H1 (cell line): ENCODE measurements around the gene TRPC4. TPM values are rescaled to one million over a fixed set of nuclear protein-coding genes. Genes with fewer than 3 reads are reported as not detected.

Experiments
- CTCF ChIA-PET: fragments of 300-600 bp; sonication (Branson Sonifier 250); formaldehyde crosslinking; loops from one replicate; lab custom pipeline; 2021; ENCODE audit not compliant: partially characterized antibody; lab: Charles Lee
- POLR2A ChIA-PET: fragments of 300-600 bp; sonication (Branson Sonifier 250); formaldehyde crosslinking; loops from one replicate; lab custom pipeline; 2021; ENCODE audit warnings: inconsistent platforms; ENCODE audit not compliant: partially characterized antibody; lab: Charles Lee
- DNase-seq, 2 experiments: peaks; one replicate each; pipeline versions ENCODE4 v3.0.0 to v3.0.0-alpha.2; 2010 to 2022; ENCODE audit warnings: low spot score in 2 of 2, low read depth in 1 of 2, mixed read lengths in 1 of 2
- FAIRE-seq: peaks from 2 replicates; lab custom pipeline; 2011; peaks lifted over from hg19 to GRCh38; lab: Jason Lieb, UNC
- H2AFZ ChIP-seq: 2 replicates; pipeline ENCODE4 v1.8.1; 2012; ENCODE audit warnings: low read length, inconsistent platforms
- H2AK5ac ChIP-seq: 2 replicates; pipeline ENCODE4 v1.6.1; 2013; ENCODE audit warnings: low read depth, low read length
- H2BK120ac ChIP-seq: replicated peaks from 2 replicates; pipeline ENCODE3; 2013; ENCODE audit warnings: low read depth, low read length, inconsistent platforms
- H2BK12ac ChIP-seq: 2 replicates; pipeline ENCODE4 v1.6.1; 2013; ENCODE audit warnings: low read depth, low read length
- H2BK15ac ChIP-seq: 2 replicates; pipeline ENCODE4 v1.6.1; 2013; ENCODE audit warnings: low read length
- H2BK20ac ChIP-seq: 2 replicates; pipeline ENCODE4 v1.6.1; 2013; ENCODE audit warnings: low read length
- H2BK5ac ChIP-seq: 2 replicates; pipeline ENCODE4 v1.6.1; 2013; ENCODE audit warnings: low read depth, low read length
- H3K14ac ChIP-seq: 2 replicates; pipeline ENCODE4 v1.6.1; 2013; ENCODE audit warnings: inconsistent platforms; ENCODE audit not compliant: insufficient read length
- H3K18ac ChIP-seq: 2 replicates; pipeline ENCODE4 v1.6.1; 2013; ENCODE audit warnings: low read length; ENCODE audit errors: extremely low read depth
- H3K23ac ChIP-seq: 2 replicates; pipeline ENCODE4 v1.6.1; 2013; ENCODE audit warnings: inconsistent platforms; ENCODE audit not compliant: insufficient read length
- H3K23me2 ChIP-seq: 2 replicates; pipeline ENCODE4 v1.6.1; 2013; ENCODE audit warnings: low read depth, low read length
- H3K27ac ChIP-seq: 2 replicates; pipeline ENCODE4 v1.6.1; 2011; ENCODE audit warnings: low read depth, low read length, inconsistent platforms
- H3K27me3 ChIP-seq, 4 experiments: replicated peaks in 1 of 4; 1 replicate in 1 of 4; 2 replicates in 3 of 4; pipeline versions ENCODE4 v1.6.1 to v1.8.1; 2011 to 2013; ENCODE audit warnings: low read length in 3 of 4, mild to moderate bottlenecking in 3 of 4, inconsistent platforms in 2 of 4, mixed read lengths in 2 of 4, moderate library complexity in 1 of 4; ENCODE audit not compliant: control insufficient read depth in 3 of 4, insufficient read depth in 3 of 4; ENCODE audit errors: extremely low read depth in 1 of 4
- H3K36me3 ChIP-seq, 4 experiments: 2 replicates each; pipeline versions ENCODE4 v1.6.1 to v1.8.1; 2011 to 2013; ENCODE audit warnings: mild to moderate bottlenecking in 4 of 4, low read length in 3 of 4, moderate library complexity in 2 of 4, control low read depth in 1 of 4, inconsistent platforms in 1 of 4; ENCODE audit not compliant: insufficient read depth in 4 of 4, control insufficient read depth in 2 of 4
- H3K4ac ChIP-seq: replicated peaks from 2 replicates; pipeline ENCODE3; 2013; ENCODE audit warnings: low read length, low read depth, mixed read lengths, inconsistent platforms; ENCODE audit not compliant: insufficient read length
- H3K4me1 ChIP-seq, 4 experiments: replicated peaks in 1 of 4; 1 replicate in 1 of 4; 2 replicates in 3 of 4; pipeline versions ENCODE4 v1.6.1 to v1.8.1; 2011 to 2013; ENCODE audit warnings: low read length in 3 of 4, inconsistent platforms in 2 of 4, mixed read lengths in 1 of 4; ENCODE audit not compliant: insufficient read depth in 4 of 4, control insufficient read depth in 3 of 4
- H3K4me2 ChIP-seq, 2 experiments: 2 replicates each; pipeline versions ENCODE4 v1.6.1 to v1.8.1; 2011 to 2013; ENCODE audit warnings: low read depth in 2 of 2, low read length in 2 of 2, control low read depth in 1 of 2, inconsistent platforms in 1 of 2, mild to moderate bottlenecking in 1 of 2; ENCODE audit not compliant: insufficient read depth in 1 of 2
- H3K4me3 ChIP-seq, 4 experiments: fragments of 200-600, 300-600 bp in 1 of 4; sonication (generic), shearing (Covaris generic), sonication (Bioruptor Twin) in 1 of 4; 2 replicates each; pipeline versions ENCODE4 v1.5.1 to v1.8.1; 2011 to 2016; ENCODE audit warnings: low read length in 4 of 4, low read depth in 3 of 4, control low read depth in 2 of 4, inconsistent platforms in 2 of 4, mild to moderate bottlenecking in 2 of 4, mixed read lengths in 1 of 4, moderate library complexity in 1 of 4; ENCODE audit not compliant: insufficient read depth in 2 of 4; ENCODE audit errors: extremely low read depth in 1 of 4
- H3K56ac ChIP-seq: replicated peaks from 2 replicates; pipeline ENCODE3; 2013; ENCODE audit warnings: low read depth, mild to moderate bottlenecking, mixed read lengths, low read length, inconsistent platforms; ENCODE audit not compliant: insufficient read length
- H3K79me1 ChIP-seq: 2 replicates; pipeline ENCODE4 v1.6.1; 2013; ENCODE audit warnings: low read depth, low read length, control low read depth
- H3K79me2 ChIP-seq, 2 experiments: 2 replicates each; pipeline versions ENCODE4 v1.6.1 to v1.8.1; 2012 to 2013; ENCODE audit warnings: low read length in 2 of 2, mild to moderate bottlenecking in 2 of 2, inconsistent platforms in 1 of 2; ENCODE audit not compliant: insufficient read depth in 2 of 2, control insufficient read depth in 1 of 2
- H3K9ac ChIP-seq, 4 experiments: replicated peaks in 1 of 4; 1 replicate in 1 of 4; 2 replicates in 3 of 4; pipeline versions ENCODE4 v1.6.1 to v1.8.1; 2011 to 2013; ENCODE audit warnings: low read depth in 3 of 4, low read length in 3 of 4, control low read depth in 2 of 4, mild to moderate bottlenecking in 2 of 4, moderate library complexity in 2 of 4, inconsistent platforms in 1 of 4; ENCODE audit errors: extremely low read depth in 1 of 4
- H3K9me3 ChIP-seq, 2 experiments: 2 replicates each; pipeline versions ENCODE4 v1.6.1 to v1.8.1; 2012 to 2013; ENCODE audit warnings: mild to moderate bottlenecking in 2 of 2, moderate library complexity in 2 of 2, control low read depth in 1 of 2, inconsistent platforms in 1 of 2, low read depth in 1 of 2, low read length in 1 of 2, mixed read lengths in 1 of 2; ENCODE audit not compliant: insufficient read depth in 2 of 2
- H4K20me1 ChIP-seq, 2 experiments: replicated peaks in 1 of 2; 2 replicates each; pipeline versions ENCODE3 to v1.8.1; 2011 to 2013; ENCODE audit warnings: inconsistent platforms in 2 of 2, low read length in 2 of 2, mild to moderate bottlenecking in 1 of 2; ENCODE audit not compliant: insufficient read depth in 2 of 2, control insufficient read depth in 1 of 2
- H4K5ac ChIP-seq: 2 replicates; pipeline ENCODE4 v1.6.1; 2013; ENCODE audit warnings: low read length, low read depth, mixed read lengths, inconsistent platforms; ENCODE audit not compliant: insufficient read length
- H4K8ac ChIP-seq: 2 replicates; pipeline ENCODE4 v1.8.0; 2013; ENCODE audit warnings: mild to moderate bottlenecking, moderate library complexity, low read length, inconsistent platforms; ENCODE audit not compliant: insufficient read depth; ENCODE audit errors: extremely low read depth
- H4K91ac ChIP-seq: replicated peaks from 2 replicates; pipeline ENCODE3; 2013; ENCODE audit warnings: low read length, mixed read lengths, inconsistent platforms; ENCODE audit not compliant: insufficient read length
- CHD2 ChIP-seq: IDR thresholded peaks from 2 replicates; pipeline ENCODE4 v1.6.1; 2012; ENCODE audit warnings: low read length, improper control_type of control experiment
- RAD21 ChIP-seq, 2 experiments: IDR thresholded peaks in 1 of 2; conservative IDR thresholded peaks in 1 of 2; 2 replicates each; pipeline ENCODE4 v1.6.1; 2011; ENCODE audit warnings: low read depth in 2 of 2, low read length in 2 of 2, improper control_type of control experiment in 1 of 2, inconsistent platforms in 1 of 2, mild to moderate bottlenecking in 1 of 2, moderate library complexity in 1 of 2
- WGBS, 2 experiments: shearing (Covaris generic) in 1 of 2; methylation state at CpG; one replicate each; pipeline versions ENCODE4 v1.1.6 to v1.1.7; 2013 to 2015; ENCODE audit warnings: low lambda C conversion rate in 2 of 2, mixed read lengths in 2 of 2, inconsistent platforms in 1 of 2, low coverage in 1 of 2, missing lambda C conversion rate in 1 of 2; ENCODE audit not compliant: insufficient replicate concordance in 2 of 2, insufficient coverage in 1 of 2, insufficient read length in 1 of 2; ENCODE audit errors: extremely low coverage in 1 of 2, missing lambda C conversion rate in 1 of 2; 5-methylcytosine and 5-hydroxymethylcytosine counted together
- polyA plus RNA-seq, 7 experiments: library from polyadenylated mRNA; depleted of rRNA in 3 of 7; stranded (reverse) in 5 of 7; unstranded in 2 of 7; fragments of >200 nt in 5 of 7; fragments of 200-250 nt in 2 of 7; gene quantifications; 1 replicate in 5 of 7; 2 replicates in 1 of 7; 4 replicates in 1 of 7; pipeline versions ENCODE4 v1.2.1 to v1.2.3, GENCODE V29; 2011 to 2013; ENCODE audit warnings: missing spikeins in 2 of 7, mixed read lengths in 2 of 7
- total RNA-seq: library from RNA; stranded (reverse); fragmentation: NEBNext Ultra II Directional; extraction: Animal tissue kit (Norgen Biotek cat#: 25700); gene quantifications from 2 replicates; pipeline ENCODE4 v1.2.1, GENCODE V29; 2021
- TF ChIP-seq, protein P1 (sequence below), 3 experiments: IDR thresholded peaks; 1 replicate in 2 of 3; 2 replicates in 1 of 3; pipeline versions ENCODE4 v1.5.1 to v1.6.1; 2011; ENCODE audit warnings: low read length in 3 of 3, mild to moderate bottlenecking in 3 of 3, inconsistent platforms in 2 of 3, low read depth in 1 of 3, moderate library complexity in 1 of 3; ENCODE audit not compliant: insufficient read depth in 1 of 3; ENCODE audit errors: control extremely low read depth in 1 of 3

The TRPC4 gene
- total and polyA plus RNA-seq, 2 of the 8 experiments (the other 6 are each of a cell fraction or from before 2014, with no cell fraction given), result 12.3 to 14.7 TPM

DNA sequence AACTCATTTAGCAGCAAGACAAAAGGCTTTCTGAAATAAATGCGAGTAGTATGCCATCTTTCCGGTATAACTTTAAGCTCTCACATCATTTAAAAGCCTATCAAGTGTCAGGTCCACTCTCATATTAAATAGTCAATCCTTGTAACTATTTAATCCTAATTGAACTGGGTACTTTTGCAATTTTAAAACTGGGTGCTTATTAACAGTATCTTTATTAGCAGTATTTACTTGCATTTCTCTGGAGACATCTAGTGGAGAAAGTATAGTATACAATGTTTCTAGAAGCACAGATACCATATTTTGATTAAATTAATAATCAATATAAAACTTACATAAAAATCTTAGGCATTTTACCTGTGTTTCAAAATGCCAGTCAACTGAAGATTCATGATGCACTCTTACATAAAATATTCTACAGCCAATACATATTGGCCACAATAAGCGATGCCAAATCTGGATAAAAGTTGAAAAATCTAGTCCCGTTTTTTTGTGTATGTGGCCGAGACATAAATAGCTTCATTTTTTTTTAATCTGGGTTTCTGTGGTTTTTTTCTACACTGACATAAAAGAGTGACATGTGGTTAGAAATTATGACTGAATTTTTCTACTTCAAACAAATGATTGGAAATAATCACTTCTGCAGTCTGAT, 266.7 kb downstream of the TRPC4 start:
- Histone ChIP-seq H3K4me3 (no peak overlapping the region), H3K14ac (no peak overlapping the region), H3K79me1 (no peaks in the 10 kb centered on the region), H3K4ac (no peak overlapping the region), H4K20me1 (no peaks in the 10 kb centered on the region), H2AK5ac (no peak overlapping the region), H2BK15ac (no peak overlapping the region), H4K91ac (no peak overlapping the region), H3K79me2 (no peaks in the 10 kb centered on the region), H4K5ac (no peak overlapping the region), H3K4me2 (no peak overlapping the region), H3K56ac (no peak overlapping the region), H3K4me1 (peaks cover 0 to 3% (median 1%) of the 10 kb centered on the region in 4 experiments; a peak in 2 of 7 replicates), H2BK120ac (no peak overlapping the region), H3K23me2 (no peaks in the 10 kb centered on the region), H3K9me3 (no peaks in the 10 kb centered on the region), H3K36me3 (no peaks in the 10 kb centered on the region), H2BK20ac (no peak overlapping the region), H2BK12ac (no peak overlapping the region)
- CTCF ChIA-PET, result interaction anchor here (0.6 to 2.1 kb wide), 17 partner anchors 8 to 535 kb away, joined by 3 to 8 read pairs (median 4); no protein-coding TSS in a partner anchor
- DNase-seq (no peak), FAIRE-seq (no peak)
- 83% methylated on average over 5 of the region's 5 CpGs; no CpG with 5 or more reads in 1 of the 2 experiments for WGBS, 2 experiments
- TF ChIP-seq RAD21 (IDR thresholded peaks at IDR 0.05 in 1 of 2, conservative IDR thresholded peaks at IDR 0.05 in 1 of 2; ENCODE audit: low read depth in 2 of 2, low read length in 2 of 2) (peak in 1 of 2 experiments; percentile 64; a peak in 3 of 4 replicates), CHD2 (no peak)
- TF ChIP-seq, protein P1, sequence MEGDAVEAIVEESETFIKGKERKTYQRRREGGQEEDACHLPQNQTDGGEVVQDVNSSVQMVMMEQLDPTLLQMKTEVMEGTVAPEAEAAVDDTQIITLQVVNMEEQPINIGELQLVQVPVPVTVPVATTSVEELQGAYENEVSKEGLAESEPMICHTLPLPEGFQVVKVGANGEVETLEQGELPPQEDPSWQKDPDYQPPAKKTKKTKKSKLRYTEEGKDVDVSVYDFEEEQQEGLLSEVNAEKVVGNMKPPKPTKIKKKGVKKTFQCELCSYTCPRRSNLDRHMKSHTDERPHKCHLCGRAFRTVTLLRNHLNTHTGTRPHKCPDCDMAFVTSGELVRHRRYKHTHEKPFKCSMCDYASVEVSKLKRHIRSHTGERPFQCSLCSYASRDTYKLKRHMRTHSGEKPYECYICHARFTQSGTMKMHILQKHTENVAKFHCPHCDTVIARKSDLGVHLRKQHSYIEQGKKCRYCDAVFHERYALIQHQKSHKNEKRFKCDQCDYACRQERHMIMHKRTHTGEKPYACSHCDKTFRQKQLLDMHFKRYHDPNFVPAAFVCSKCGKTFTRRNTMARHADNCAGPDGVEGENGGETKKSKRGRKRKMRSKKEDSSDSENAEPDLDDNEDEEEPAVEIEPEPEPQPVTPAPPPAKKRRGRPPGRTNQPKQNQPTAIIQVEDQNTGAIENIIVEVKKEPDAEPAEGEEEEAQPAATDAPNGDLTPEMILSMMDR (IDR thresholded peaks at IDR 0.05; ENCODE audit: control extremely low read depth in 1 of 3, insufficient read depth in 1 of 3, low read depth in 1 of 3, low read length in 3 of 3), result peak in 2 of 3 experiments; percentile 15 to 17; a peak in 2 of 4 replicates
- TF ChIP-seq, all 59 proteins: peak for 2
- Histone ChIP-seq H3K27ac (no peak overlapping the region), H3K9ac (no peak overlapping the region), H3K23ac (no peak overlapping the region), H2AFZ (no peak overlapping the region), H3K18ac (no peak overlapping the region), H3K27me3 (no peaks in the 10 kb centered on the region), H2BK5ac (no peak overlapping the region), H4K8ac (no peak overlapping the region)
- POLR2A ChIA-PET, result no interaction called here
